Sciatic nerve (tissue), 2 donors: Measurements from ENCODE around the gene RP9. TPM values are rescaled to one million over a fixed set of nuclear protein-coding genes. Genes with fewer than 3 reads are reported as not detected.
"Not testable (repeated sequence)": the region's sequence is repeated elsewhere in the genome, so short reads cannot be mapped to it uniquely, and the experiment has no call there.

ENCODE experiments used
- ATAC-seq: fragments of 200-7000 bp; cut with Tn5 transposase; one replicate; pipeline ENCODE4 v1.9.1; 2020; ENCODE audit warnings: mild to moderate bottlenecking, moderate library complexity
- DNase-seq: peaks from one replicate; pipeline ENCODE4 v3.0.0-alpha.2; 2020; ENCODE audit warnings: low spot score
- intact Hi-C: fragments of 100-400 bp; cut with DNase I; formaldehyde crosslinking; loops from one replicate; pipeline ENCODE4 v1.14.2; 2022
- total RNA-seq: library from RNA; stranded (reverse); fragmentation: NEBNext Ultra II Directional; extraction: Animal tissue kit (Norgen Biotek cat#: 25700); gene quantifications from one replicate; pipeline ENCODE4 v1.2.1, GENCODE V29; 2021
- donor health status: DM: no; HTN: no; CAD: no.
- donor health status: DM: no; HTN: no; CAD: no.

RP9 gene
- total RNA-seq, 1 donor from 2014 or later, result 11.6 TPM

- intact Hi-C loops, result no loop called here
- ATAC-seq, result peak; percentile 50
- DNase-seq, result no peak
These were observed 625 bp downstream of the RP9 start for GRCh38 chr7:33108554-33109004.

GRCh38 chr7:33107136-33108066 lies 1.8 kb downstream of the RP9 start:
- intact Hi-C loops, result no loop called here
- ATAC-seq (peak; percentile 66), DNase-seq (no peak)

GRCh38 chr7:33101906-33102305 lies 7.3 kb downstream of the RP9 start:
- ATAC-seq (no peak), DNase-seq (no peak)
- intact Hi-C loops, result no loop called here

GRCh38 chr7:33100770-33101169 lies 8.4 kb downstream of the RP9 start:
- ATAC-seq (no peak), DNase-seq (no peak)
- intact Hi-C loops, result no loop called here

- DNase-seq (no peak), ATAC-seq (no peak)
- intact Hi-C loops, result no loop called here
These were observed 9.9 kb downstream of the RP9 start for GRCh38 chr7:33099154-33099940.

GRCh38 chr7:33094745-33095275 lies 14.4 kb downstream of the RP9 start:
- DNase-seq, intact Hi-C loops, ATAC-seq: not testable (repeated sequence)

- DNase-seq (no peak), ATAC-seq (no peak)
- intact Hi-C loops, result no loop called here
These were observed 15.9 kb downstream of the RP9 start for GRCh38 chr7:33093266-33093665.

- no peak for DNase-seq
- ATAC-seq, result no peak
- intact Hi-C loops, result no loop called here
These were observed 17.5 kb downstream of the RP9 start for GRCh38 chr7:33091641-33092191.

- intact Hi-C loops, result no loop called here
- no peak for DNase-seq
- ATAC-seq, result no peak
These were observed 18.1 kb downstream of the RP9 start for GRCh38 chr7:33091111-33091531.

GRCh38 chr7:33089142-33089541 lies 20.1 kb downstream of the RP9 start:
- no peak for DNase-seq

GRCh38 chr7:33087858-33088257 lies 21.3 kb downstream of the RP9 start:
- ATAC-seq (no peak), DNase-seq (no peak)
- intact Hi-C loops, result no loop called here

More at GRCh38 chr7:33089142-33089541, 20.1 kb downstream of the RP9 start:
- intact Hi-C loops, result no loop called here
- ATAC-seq, result no peak

- intact Hi-C loops, result no loop called here
- DNase-seq, result no peak
- no peak for ATAC-seq
These were observed 21.8 kb downstream of the RP9 start for GRCh38 chr7:33087356-33087755.

GRCh38 chr7:33079763-33080690 lies 29.2 kb downstream of the RP9 start:
- no peak for ATAC-seq
- DNase-seq, result no peak
- intact Hi-C loops, result no loop called here

- DNase-seq, result no peak
- intact Hi-C loops, result no loop called here
- no peak for ATAC-seq
These were observed 30.1 kb downstream of the RP9 start for GRCh38 chr7:33079096-33079495.

GRCh38 chr7:33076737-33077136 lies 32.5 kb downstream of the RP9 start:
- ATAC-seq, result no peak
- intact Hi-C loops, result no loop called here
- DNase-seq, result no peak

- DNase-seq (no peak), ATAC-seq (no peak)
- intact Hi-C loops, result no loop called here
These were observed 33.2 kb downstream of the RP9 start for GRCh38 chr7:33075818-33076518.

- DNase-seq, result no peak
- no peak for ATAC-seq
- intact Hi-C loops, result no loop called here
These were observed 36.0 kb downstream of the RP9 start for GRCh38 chr7:33073243-33073642.

- no peak for ATAC-seq
- intact Hi-C loops, result no loop called here
- no peak for DNase-seq
These were observed 36.7 kb downstream of the RP9 start for GRCh38 chr7:33072471-33072870.
